B cell (primary cell): ENCODE data around the gene ZBTB48. TPM values are rescaled to one million over a fixed set of nuclear protein-coding genes. Genes with fewer than 3 reads are reported as not detected.

ENCODE experiments used
- ATAC-seq: fragments of 200-7000 bp; cut with Tn5 transposase; one replicate; pipeline ENCODE4 v1.10.0; 2021; ENCODE audit warnings: low read depth, mild to moderate bottlenecking, moderate number of reproducible peaks, moderate library complexity
- CTCF ChIA-PET: fragments of 350-600 bp; sonication (Branson Sonifier 250); formaldehyde crosslinking; loops from one replicate; lab custom pipeline; 2021; ENCODE audit warnings: antibody characterized with exemption, inconsistent platforms; lab: Charles Lee
- POLR2A ChIA-PET: fragments of 350-600 bp; sonication (Branson Sonifier 250); formaldehyde crosslinking; loops from one replicate; lab custom pipeline; 2021; ENCODE audit warnings: antibody characterized with exemption; lab: Charles Lee
- DNase-seq: peaks from one replicate; pipeline ENCODE4 v3.0.0; 2013
- H2AFZ ChIP-seq: 2 replicates; pipeline ENCODE4 v1.6.1; 2012; ENCODE audit warnings: mild to moderate bottlenecking, low read depth, low read length; ENCODE audit not compliant: insufficient read depth, poor library complexity, severe bottlenecking
- H3K27ac ChIP-seq, 2 donors: 1 replicate in 1 of 2; 2 replicates in 1 of 2; pipeline ENCODE4 v1.5.1; 2012 to 2013; ENCODE audit warnings: low read length in 2 of 2, mild to moderate bottlenecking in 2 of 2, moderate library complexity in 1 of 2
- H3K27me3 ChIP-seq, 4 experiments: fragments of 200-600 bp in 1 of 4; sonication (generic) in 1 of 4; replicated peaks in 1 of 4; 1 replicate in 2 of 4; 2 replicates in 2 of 4; pipeline versions ENCODE4 v1.6.1 to v1.7.0; 2013 to 2016; ENCODE audit warnings: low read length in 3 of 4, mild to moderate bottlenecking in 2 of 4, mixed read lengths in 1 of 4, moderate library complexity in 1 of 4; ENCODE audit not compliant: insufficient read depth in 4 of 4, control insufficient read depth in 3 of 4; ENCODE audit errors: control extremely low read depth in 1 of 4
- H3K36me3 ChIP-seq, 2 experiments: replicated peaks in 1 of 2; 1 replicate in 1 of 2; 2 replicates in 1 of 2; pipeline versions ENCODE4 v1.6.1 to v1.7.1; 2013; ENCODE audit warnings: low read length in 1 of 2; ENCODE audit not compliant: insufficient read depth in 2 of 2, control insufficient read depth in 1 of 2; ENCODE audit errors: control extremely low read depth in 1 of 2, extremely low read depth in 1 of 2
- H3K4me1 ChIP-seq, 2 donors: fragments of 200-600 bp in 1 of 2; sonication (generic) in 1 of 2; 1 replicate in 1 of 2; 2 replicates in 1 of 2; pipeline versions ENCODE4 v1.5.1 to v1.6.1; 2013 to 2017; ENCODE audit warnings: low read length in 2 of 2; ENCODE audit not compliant: control insufficient read depth in 2 of 2, insufficient read depth in 2 of 2
- H3K4me2 ChIP-seq: replicated peaks from 2 replicates; pipeline ENCODE3; 2012; ENCODE audit warnings: mild to moderate bottlenecking, low read depth, low read length; ENCODE audit not compliant: poor library complexity, severe bottlenecking
- H3K4me3 ChIP-seq, 5 experiments: fragments of 200-600 bp in 1 of 5; sonication (generic) in 1 of 5; 1 replicate in 3 of 5; 2 replicates in 2 of 5; pipeline versions ENCODE4 v1.5.1 to v1.7.0; 2011 to 2016; ENCODE audit warnings: low read length in 4 of 5, mild to moderate bottlenecking in 4 of 5, low read depth in 2 of 5, control low read depth in 1 of 5, moderate library complexity in 1 of 5; ENCODE audit not compliant: insufficient read depth in 1 of 5; ENCODE audit errors: control extremely low read depth in 1 of 5, extremely low read depth in 1 of 5
- H3K79me2 ChIP-seq: fragments of 200-600 bp; sonication (generic); one replicate; pipeline ENCODE4 v1.6.0; 2016; ENCODE audit warnings: low read length; ENCODE audit not compliant: control insufficient read depth, insufficient read depth
- H3K9ac ChIP-seq: fragments of 200-600 bp; sonication (generic); 2 replicates; pipeline ENCODE4 v1.6.1; 2017; ENCODE audit warnings: mild to moderate bottlenecking, low read length, moderate library complexity
- H3K9me3 ChIP-seq, 3 donors: one replicate each; pipeline versions ENCODE4 v1.6.1 to v1.7.1; 2013; ENCODE audit warnings: low read length in 2 of 3; ENCODE audit not compliant: control insufficient read depth in 2 of 3, insufficient read depth in 1 of 3; ENCODE audit errors: control extremely low read depth in 1 of 3
- H4K20me1 ChIP-seq: 2 replicates; pipeline ENCODE4 v1.6.0; 2012; ENCODE audit warnings: mild to moderate bottlenecking, low read length; ENCODE audit not compliant: insufficient read depth, control insufficient read depth, poor library complexity, severe bottlenecking
- H3K27ac Mint-ChIP-seq: one replicate; pipeline ENCODE4 v1.8.0; 2021; ENCODE audit warnings: mixed read lengths
- H3K27me3 Mint-ChIP-seq: one replicate; pipeline ENCODE4 v1.8.0; 2021; ENCODE audit warnings: mixed read lengths
- H3K4me1 Mint-ChIP-seq: one replicate; pipeline ENCODE4 v1.8.0; 2021; ENCODE audit warnings: mixed read lengths
- H3K4me3 Mint-ChIP-seq: one replicate; pipeline ENCODE4 v1.8.0; 2021; ENCODE audit warnings: mixed read lengths
- H3K9me3 Mint-ChIP-seq: one replicate; pipeline ENCODE4 v1.8.0; 2022; ENCODE audit warnings: mixed read lengths; ENCODE audit not compliant: insufficient read depth
- CTCF ChIP-seq: fragments of 200-600 bp; IDR thresholded peaks from one replicate; pipeline ENCODE4 v1.8.0; 2022; ENCODE audit warnings: antibody characterized with exemption, mild to moderate bottlenecking
- EZH2 ChIP-seq: IDR thresholded peaks from 2 replicates; pipeline ENCODE4 v1.6.1; 2012; ENCODE audit warnings: borderline replicate concordance, low read depth, mild to moderate bottlenecking, moderate library complexity, low read length; ENCODE audit not compliant: insufficient read depth, poor library complexity, severe bottlenecking
- WGBS: methylation state at CpG from one replicate; pipeline ENCODE4 v1.1.5; 2013; ENCODE audit warnings: missing lambda C conversion rate; ENCODE audit not compliant: insufficient coverage; 5-methylcytosine and 5-hydroxymethylcytosine counted together
- intact Hi-C: fragments of 100-400 bp; cut with micrococcal nuclease; formaldehyde crosslinking; loops from one replicate; pipeline ENCODE4 v1.10.0; 2022
- polyA plus RNA-seq: library from polyadenylated mRNA; depleted of rRNA; stranded (reverse); fragments of >200 nt; gene quantifications from 2 replicates; pipeline ENCODE4 v1.2.3, GENCODE V29; 2012
- total RNA-seq, 2 donors: library from RNA; stranded (reverse); fragments of 120-200 nt in 1 of 2; gene quantifications; 1 replicate in 1 of 2; 2 replicates in 1 of 2; pipeline versions ENCODE4 v1.2.3 to v1.2.4, GENCODE V29; 2013 to 2022

ZBTB48 gene
- total and polyA plus RNA-seq, 2 donors (not counting 1 experiment from before 2014, with no cell fraction given): 65.6 to 100 TPM

- Mint-ChIP-seq H3K27ac (no peak overlapping the region), H3K4me1 (peaks cover 10% of the 10 kb centered on the region), H3K9me3 (no peaks in the 10 kb centered on the region), H3K4me3 (no peak overlapping the region), H3K27me3 (no peaks in the 10 kb centered on the region)
- H3K9ac ChIP-seq: no peak overlapping the region
- no peak overlapping the region for H2AFZ ChIP-seq
- peaks cover 9% of the 10 kb centered on the region for H3K79me2 ChIP-seq
- intact Hi-C loops: no loop called here
- no peaks in the 10 kb centered on the region for H3K9me3 ChIP-seq
- H3K4me2 ChIP-seq: no peak overlapping the region
- no peak overlapping the region for H3K27ac ChIP-seq
- DNase-seq (no peak), ATAC-seq (no peak)
- 81% methylated on average over 6 of the region's 6 CpGs for WGBS
- no peak overlapping the region for H3K4me3 ChIP-seq
- H3K27me3 ChIP-seq: no peaks in the 10 kb centered on the region
- ChIA-PET CTCF (interaction anchor here (1.0 kb wide), 1 partner anchor 37 kb away, joined by 4 read pairs; no protein-coding TSS in a partner anchor), POLR2A (no interaction called here)
- TF ChIP-seq EZH2 (no peak), CTCF (no peak)
- H3K36me3 ChIP-seq: peaks cover 0 to 72% of the 10 kb centered on the region in 2 experiments
- H3K4me1 ChIP-seq: peaks cover 0 to 18% of the 10 kb centered on the region in 2 donors
- peaks cover 44% of the 10 kb centered on the region for H4K20me1 ChIP-seq
Measured at GRCh38 chr1:6591644-6592043, 11.8 kb downstream of the ZBTB48 start.

- no peaks in the 10 kb centered on the region for H3K9me3 ChIP-seq
- Mint-ChIP-seq H3K4me3 (no peak overlapping the region), H3K4me1 (peaks cover 10% of the 10 kb centered on the region), H3K9me3 (no peaks in the 10 kb centered on the region), H3K27me3 (no peaks in the 10 kb centered on the region), H3K27ac (no peak overlapping the region)
- H3K4me2 ChIP-seq: no peak overlapping the region
- H3K9ac ChIP-seq: no peak overlapping the region
- TF ChIP-seq EZH2: no peak
- no peak for TF ChIP-seq CTCF
- no peak overlapping the region for H3K27ac ChIP-seq
- H4K20me1 ChIP-seq: peaks cover 46% of the 10 kb centered on the region
- no peaks in the 10 kb centered on the region for H3K27me3 ChIP-seq
- POLR2A ChIA-PET: no interaction called here
- ATAC-seq (no peak), DNase-seq (no peak)
- H3K36me3 ChIP-seq: peaks cover 0 to 76% of the 10 kb centered on the region in 2 experiments
- WGBS: no CpG with 5 or more reads among the region's 5 CpGs
- intact Hi-C loops: no loop called here
- CTCF ChIA-PET: no interaction called here
- H3K4me1 ChIP-seq: peaks cover 0 to 15% of the 10 kb centered on the region in 2 donors
- H2AFZ ChIP-seq: no peak overlapping the region
- peaks cover 17% of the 10 kb centered on the region for H3K79me2 ChIP-seq
- no peak overlapping the region for H3K4me3 ChIP-seq
Measured at GRCh38 chr1:6592441-6592840, 12.6 kb downstream of the ZBTB48 start.
